Mucosa of stomach (tissue), 1 donor: ENCODE measurements around the gene CCNG2.

Source experiments
- H3K27me3 ChIP-seq: one replicate; pipeline ENCODE4 v1.7.0; 2013; ENCODE audit warnings: mild to moderate bottlenecking, low read length; ENCODE audit not compliant: control insufficient read depth, insufficient read depth
- H3K36me3 ChIP-seq: one replicate; pipeline ENCODE4 v1.7.0; 2013; ENCODE audit warnings: low read length; ENCODE audit not compliant: control insufficient read depth, insufficient read depth
- H3K4me1 ChIP-seq: one replicate; pipeline ENCODE4 v1.7.0; 2013; ENCODE audit warnings: mild to moderate bottlenecking, low read length; ENCODE audit not compliant: control insufficient read depth, insufficient read depth
- H3K4me3 ChIP-seq: one replicate; pipeline ENCODE4 v1.7.0; 2013; ENCODE audit warnings: low read length
- H3K9ac ChIP-seq: one replicate; pipeline ENCODE4 v1.7.0; 2013; ENCODE audit warnings: mild to moderate bottlenecking, low read length, moderate library complexity
- H3K9me3 ChIP-seq: one replicate; pipeline ENCODE4 v1.7.0; 2013; ENCODE audit warnings: mild to moderate bottlenecking, low read length, moderate library complexity; ENCODE audit not compliant: control insufficient read depth
- donor health status: Pancreatic carcinoma.

Gene CCNG2

DNA sequence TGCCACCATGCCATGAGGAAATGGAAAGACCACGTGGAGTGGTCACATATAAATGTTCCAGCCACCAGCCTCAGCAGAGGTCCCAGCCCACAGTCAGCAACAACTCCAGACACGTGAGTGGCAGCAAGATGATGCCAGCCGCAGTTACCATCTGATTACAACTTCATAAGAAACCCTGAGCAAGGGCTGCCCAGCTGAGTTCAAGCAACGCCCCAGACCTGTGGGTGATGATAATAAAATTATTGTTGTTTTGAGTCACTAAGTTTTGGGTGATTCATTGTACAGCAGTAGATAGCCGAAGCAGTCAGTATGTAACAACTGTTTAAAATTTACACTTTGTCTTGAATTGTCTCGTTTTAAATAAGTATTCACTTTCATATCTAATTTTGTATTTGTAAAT, 5.8 kb upstream of the CCNG2 start:
- Histone ChIP-seq H3K9ac (no peak overlapping the region), H3K9me3 (no peaks in the 10 kb centered on the region), H3K4me1 (peaks cover 16% of the 10 kb centered on the region), H3K4me3 (no peak overlapping the region), H3K27me3 (no peaks in the 10 kb centered on the region), H3K36me3 (no peaks in the 10 kb centered on the region)

- no peak overlapping the region for H3K4me3 ChIP-seq
- peaks cover 16% of the 10 kb centered on the region for H3K4me1 ChIP-seq
- no peak overlapping the region for H3K9ac ChIP-seq
- no peaks in the 10 kb centered on the region for H3K36me3 ChIP-seq
- no peaks in the 10 kb centered on the region for H3K9me3 ChIP-seq
- no peaks in the 10 kb centered on the region for H3K27me3 ChIP-seq
These were observed 4.6 kb upstream of the CCNG2 start for GRCh38 chr4:77152421-77152820.

DNA sequence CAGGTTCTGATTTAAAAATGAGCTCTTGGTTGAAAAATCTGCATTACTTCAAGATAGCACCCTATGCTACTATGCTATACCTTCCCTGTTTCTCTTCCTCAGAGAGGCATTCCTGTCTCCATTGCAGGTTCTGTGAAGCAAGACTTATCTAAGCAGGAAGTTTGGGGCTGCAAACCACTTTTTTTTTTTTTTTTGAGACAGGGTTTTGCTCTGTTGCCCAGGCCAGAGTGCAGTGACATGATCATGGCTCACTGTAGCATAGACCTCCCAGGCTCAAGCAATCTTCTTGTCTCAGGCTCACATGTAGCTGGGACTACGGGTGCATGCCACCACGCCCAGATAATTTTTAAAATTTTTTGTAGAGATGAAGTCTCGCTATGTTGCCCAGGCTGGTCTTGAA, 4.0 kb upstream of the CCNG2 start:
- no peak overlapping the region for H3K9ac ChIP-seq
- H3K4me3 ChIP-seq, result no peak overlapping the region
- H3K9me3 ChIP-seq, result no peaks in the 10 kb centered on the region
- no peaks in the 10 kb centered on the region for H3K36me3 ChIP-seq
- H3K4me1 ChIP-seq, result peaks cover 16% of the 10 kb centered on the region
- no peaks in the 10 kb centered on the region for H3K27me3 ChIP-seq

- Histone ChIP-seq H3K9me3 (no peaks in the 10 kb centered on the region), H3K4me1 (peaks cover 16% of the 10 kb centered on the region), H3K4me3 (no peak overlapping the region), H3K27me3 (no peaks in the 10 kb centered on the region), H3K36me3 (no peaks in the 10 kb centered on the region), H3K9ac (no peak overlapping the region)
These were observed 2.9 kb upstream of the CCNG2 start for GRCh38 chr4:77154065-77154464.

- Histone ChIP-seq H3K4me1 (peaks cover 16% of the 10 kb centered on the region), H3K27me3 (no peaks in the 10 kb centered on the region), H3K9ac (no peak overlapping the region), H3K36me3 (no peaks in the 10 kb centered on the region), H3K9me3 (no peaks in the 10 kb centered on the region), H3K4me3 (no peak overlapping the region)
These were observed 2.1 kb upstream of the CCNG2 start for GRCh38 chr4:77154761-77155499.

- no peaks in the 10 kb centered on the region for H3K36me3 ChIP-seq
- peak overlapping the region; percentile 93 for H3K9ac ChIP-seq
- H3K27me3 ChIP-seq, result no peaks in the 10 kb centered on the region
- H3K4me3 ChIP-seq, result no peak overlapping the region
- no peaks in the 10 kb centered on the region for H3K9me3 ChIP-seq
- peaks cover 16% of the 10 kb centered on the region for H3K4me1 ChIP-seq
These were observed 1.2 kb upstream of the CCNG2 start for GRCh38 chr4:77155631-77156452.

- Histone ChIP-seq H3K27me3 (no peaks in the 10 kb centered on the region), H3K4me3 (peak overlapping the region; percentile 93), H3K4me1 (peaks cover 16% of the 10 kb centered on the region), H3K36me3 (no peaks in the 10 kb centered on the region), H3K9ac (peak overlapping the region; percentile 93), H3K9me3 (no peaks in the 10 kb centered on the region)
These were observed 485 bp upstream of the CCNG2 start for GRCh38 chr4:77156533-77156911.

- Histone ChIP-seq H3K4me3 (peak overlapping the region; percentile 93), H3K9me3 (no peaks in the 10 kb centered on the region), H3K36me3 (no peaks in the 10 kb centered on the region), H3K9ac (peak overlapping the region; percentile 93), H3K4me1 (peaks cover 9% of the 10 kb centered on the region), H3K27me3 (no peaks in the 10 kb centered on the region)
These were observed 966 bp downstream of the CCNG2 start for GRCh38 chr4:77157859-77158486.

GRCh38 chr4:77158487-77158861, 1.5 kb downstream of the CCNG2 start:
- Histone ChIP-seq H3K9ac (peak overlapping the region; percentile 93), H3K4me1 (peaks cover 8% of the 10 kb centered on the region)

GRCh38 chr4:77159806-77160205, 2.8 kb downstream of the CCNG2 start:
- Histone ChIP-seq H3K4me3 (no peak overlapping the region), H3K9ac (no peak overlapping the region), H3K9me3 (no peaks in the 10 kb centered on the region), H3K27me3 (no peaks in the 10 kb centered on the region), H3K4me1 (peaks cover 8% of the 10 kb centered on the region), H3K36me3 (no peaks in the 10 kb centered on the region)

More at GRCh38 chr4:77158487-77158861, 1.5 kb downstream of the CCNG2 start:
- Histone ChIP-seq H3K9me3 (no peaks in the 10 kb centered on the region), H3K4me3 (peak overlapping the region; percentile 93), H3K27me3 (no peaks in the 10 kb centered on the region), H3K36me3 (no peaks in the 10 kb centered on the region)

- Histone ChIP-seq H3K36me3 (no peaks in the 10 kb centered on the region), H3K9me3 (no peaks in the 10 kb centered on the region), H3K4me3 (no peak overlapping the region), H3K4me1 (no peaks in the 10 kb centered on the region), H3K9ac (no peak overlapping the region), H3K27me3 (no peaks in the 10 kb centered on the region)
These were observed 6.6 kb downstream of the CCNG2 start for GRCh38 chr4:77163641-77164040.

- Histone ChIP-seq H3K27me3 (no peaks in the 10 kb centered on the region), H3K9ac (no peak overlapping the region), H3K9me3 (no peaks in the 10 kb centered on the region), H3K4me1 (no peaks in the 10 kb centered on the region), H3K4me3 (no peak overlapping the region), H3K36me3 (no peaks in the 10 kb centered on the region)
These were observed 10.2 kb downstream of the CCNG2 start for GRCh38 chr4:77167173-77167572.
